SK-MEL-5 (cell line): ENCODE results near the gene OLFML1. TPM values are rescaled to one million over a fixed set of nuclear protein-coding genes. Genes with fewer than 3 reads are reported as not detected.

Experiments used
- DNase-seq: peaks from one replicate; pipeline ENCODE4 v3.0.0-alpha.2; 2016; ENCODE audit warnings: low read depth, low spot score
- in situ Hi-C: cut with HindIII; loops from 2 replicates; pipeline ENCODE4 v1.10.0; 2016; ENCODE audit warnings: low sequenced_read_pairs, high pct_unique_total_duplicates, low pct_unique_long_range_greater_than_20kb
- total RNA-seq: library from RNA; depleted of rRNA; stranded (reverse); fragments of >200 nt; shearing (Covaris generic); gene quantifications from 2 replicates; pipeline ENCODE4 v1.2.3, GENCODE V29; 2014; rRNA removed

The OLFML1 gene
- total RNA-seq, 1 experiment from 2014 or later: not detected

DNA sequence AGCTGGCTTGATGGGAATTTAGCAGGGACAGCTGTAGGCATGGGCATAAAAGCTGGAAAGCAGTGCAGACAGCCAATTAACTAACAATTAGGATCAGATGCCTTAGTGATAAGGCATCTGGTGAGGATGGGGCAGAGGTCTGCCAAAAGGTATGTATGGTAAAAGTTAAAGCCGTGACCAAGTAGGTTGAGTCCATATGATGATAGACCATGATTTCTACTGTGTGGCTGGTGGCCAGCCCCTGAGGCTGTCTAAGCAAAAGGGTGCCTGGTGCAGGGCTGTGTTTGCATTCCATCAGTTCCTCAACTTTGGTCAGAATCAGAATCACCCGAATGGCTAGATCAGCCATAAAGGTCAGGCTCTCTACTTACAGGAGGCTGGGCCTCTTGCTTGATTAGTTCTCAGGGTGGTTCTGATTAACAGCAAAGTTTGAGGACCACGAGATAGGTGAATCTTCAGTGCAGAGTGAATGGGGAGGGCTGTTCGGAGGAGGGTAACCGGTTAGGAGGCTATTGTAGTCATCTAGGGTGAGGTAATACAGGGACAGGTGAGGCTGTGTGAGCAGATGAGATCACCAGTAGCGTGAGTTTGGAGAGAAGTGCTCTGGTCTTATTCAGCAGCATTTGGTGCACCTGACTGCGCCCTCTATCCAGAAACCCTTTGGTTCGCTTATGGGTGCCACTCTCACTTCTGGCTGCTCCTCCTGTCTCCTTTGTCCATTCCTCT, 55.7 kb downstream of the OLFML1 start:
- in situ Hi-C loops: no loop called here

GRCh38 chr11:7543302-7543701, 58.0 kb downstream of the OLFML1 start:
- DNase-seq: no peak
- in situ Hi-C loops: no loop called here

More for the DNA sequence above, 55.7 kb downstream of the OLFML1 start:
- DNase-seq: no peak

DNA sequence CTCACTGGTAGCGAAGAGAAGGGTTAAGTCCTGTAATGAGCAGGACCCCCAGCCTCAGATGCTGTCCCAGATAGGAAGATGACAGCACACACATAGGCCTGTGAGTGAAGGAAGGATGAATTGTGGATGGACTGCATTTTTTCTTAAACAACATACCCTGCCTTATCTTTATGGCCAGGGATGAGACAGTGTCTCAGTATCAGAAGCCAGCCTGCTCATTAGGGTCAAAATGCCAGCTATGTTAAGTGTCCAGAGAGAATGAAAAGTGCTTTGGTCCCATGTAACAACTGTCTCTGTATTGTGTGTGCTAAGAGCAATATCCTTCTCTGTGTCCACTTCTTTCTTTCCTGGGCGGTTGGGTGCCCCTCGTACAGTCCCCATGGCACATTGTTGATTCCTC, 58.7 kb downstream of the OLFML1 start:
- DNase-seq: no peak
- in situ Hi-C loops: no loop called here

DNA sequence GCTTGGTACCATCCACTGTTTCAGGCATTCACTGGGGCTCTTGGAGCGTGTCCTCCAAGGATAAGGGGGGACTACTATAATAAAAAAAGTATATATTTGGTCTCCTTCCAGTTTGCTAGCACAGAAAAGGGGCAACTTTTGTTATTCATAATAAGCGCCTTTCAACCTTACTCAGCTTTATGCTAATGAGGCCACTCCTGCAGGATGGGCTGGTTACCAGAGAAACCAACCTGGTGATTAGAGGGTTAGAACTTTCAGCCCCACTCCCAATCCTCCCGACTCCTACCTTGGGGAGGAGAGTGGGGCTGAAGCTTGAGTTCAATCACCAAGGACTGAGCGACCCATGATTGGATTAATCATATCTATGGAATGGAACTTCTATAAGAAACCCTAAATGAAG, 60.3 kb downstream of the OLFML1 start:
- no peak for DNase-seq
- in situ Hi-C loops: no loop called here

DNA sequence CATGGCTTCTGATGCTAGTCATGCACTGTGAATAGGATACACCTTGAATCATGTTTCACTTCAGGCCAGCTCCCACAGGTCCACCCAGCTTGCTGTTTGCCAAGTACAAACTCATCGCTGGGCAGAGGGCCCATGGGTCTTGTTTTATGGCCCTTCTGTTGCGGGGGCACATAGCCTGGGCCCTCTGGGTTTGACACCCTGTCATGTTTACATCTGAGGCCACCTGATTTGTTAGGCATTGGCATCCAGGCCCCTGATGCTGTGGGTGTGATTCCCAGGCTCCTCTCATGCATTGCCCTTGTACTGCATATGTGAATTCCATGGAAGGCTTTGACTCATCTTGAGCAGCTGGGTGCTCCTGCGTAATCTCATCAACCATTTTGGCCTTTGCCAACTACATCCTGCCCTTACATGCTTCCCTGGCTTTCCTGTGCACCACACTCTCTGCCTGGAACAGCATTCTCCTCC, 61.1 kb downstream of the OLFML1 start:
- in situ Hi-C loops: no loop called here
- no peak for DNase-seq

GRCh38 chr11:7547687-7548086, 62.4 kb downstream of the OLFML1 start:
- in situ Hi-C loops: no loop called here
- DNase-seq: no peak

GRCh38 chr11:7548659-7549274, 63.5 kb downstream of the OLFML1 start:
- peak; percentile 57 for DNase-seq
- in situ Hi-C loops: no loop called here

- in situ Hi-C loops: no loop called here
- DNase-seq: no peak
Observed at GRCh38 chr11:7549681-7550080, 64.4 kb downstream of the OLFML1 start.

GRCh38 chr11:7551571-7551970, 66.3 kb downstream of the OLFML1 start:
- in situ Hi-C loops: no loop called here
- peak; percentile 69 for DNase-seq

DNA sequence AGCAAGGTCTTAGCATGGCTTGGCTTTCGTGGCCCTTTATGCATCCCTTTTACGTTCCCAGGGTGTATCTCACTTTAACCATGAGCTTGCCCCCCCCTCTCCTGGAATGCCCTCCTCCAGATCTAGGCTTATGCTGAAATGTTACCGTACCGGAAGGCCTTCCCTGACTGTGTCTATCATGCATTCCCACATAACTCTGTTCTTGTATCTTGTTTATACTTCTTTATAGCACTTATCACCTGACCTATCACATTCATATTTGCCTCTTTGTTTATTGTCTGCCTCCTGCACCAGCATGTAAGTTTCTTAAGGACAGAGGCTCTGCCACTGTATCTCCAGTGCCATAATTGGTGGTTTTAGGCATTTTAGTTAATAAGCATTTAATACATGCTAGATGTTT, 67.4 kb downstream of the OLFML1 start:
- DNase-seq: peak; percentile 88
- in situ Hi-C loops: no loop called here

DNA sequence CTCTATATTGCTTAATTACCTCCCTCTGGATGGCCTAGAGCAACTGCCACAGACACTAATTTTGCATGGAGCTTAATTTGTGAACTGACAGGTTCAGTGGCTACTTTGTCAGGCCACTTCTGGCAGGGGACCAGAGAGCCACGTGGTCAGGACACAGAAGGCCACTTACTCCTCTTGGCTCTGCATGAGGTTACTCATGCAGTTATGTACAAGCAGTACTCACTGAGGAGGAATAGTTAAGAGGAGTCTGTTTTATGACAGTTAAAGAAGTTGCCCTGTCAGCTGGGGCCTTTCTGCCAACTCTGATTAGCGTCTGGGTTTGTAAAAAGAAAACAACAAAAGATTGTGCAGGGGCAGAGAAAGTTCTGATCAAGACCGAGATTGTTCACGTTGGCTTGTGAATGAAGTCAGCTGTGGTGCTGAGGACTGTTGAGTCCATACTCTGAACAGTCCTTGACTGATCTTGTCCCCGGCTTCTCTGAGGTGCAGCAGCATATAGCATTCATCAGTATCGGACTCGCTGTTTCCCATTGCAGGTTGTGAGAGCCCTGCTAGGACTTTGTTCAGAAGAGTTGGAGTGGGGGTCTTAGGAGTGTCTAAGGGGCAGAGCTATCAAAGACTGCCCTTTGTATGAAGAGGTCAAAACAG, 69.9 kb downstream of the OLFML1 start:
- in situ Hi-C loops: no loop called here
- peak; percentile 34 for DNase-seq

DNA sequence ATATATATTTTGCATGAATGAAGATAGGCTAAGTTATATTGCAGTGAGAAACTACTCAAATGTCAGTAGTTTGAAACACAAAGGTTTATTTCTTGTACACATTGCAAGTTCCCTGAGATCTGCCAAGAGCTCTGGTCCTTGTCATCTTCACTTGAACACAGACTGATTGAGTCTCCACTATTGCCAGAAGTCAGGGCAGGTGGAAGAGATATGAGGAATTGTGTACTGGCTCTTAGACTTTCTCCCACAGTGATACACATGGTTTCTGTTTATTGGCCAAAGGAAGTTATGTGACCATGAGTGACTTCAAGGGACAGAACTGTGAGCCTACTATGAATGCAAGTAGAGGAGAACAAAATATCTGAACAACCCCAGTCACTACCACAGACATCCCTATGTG, 72.7 kb downstream of the OLFML1 start:
- in situ Hi-C loops: no loop called here
- DNase-seq: no peak

DNA sequence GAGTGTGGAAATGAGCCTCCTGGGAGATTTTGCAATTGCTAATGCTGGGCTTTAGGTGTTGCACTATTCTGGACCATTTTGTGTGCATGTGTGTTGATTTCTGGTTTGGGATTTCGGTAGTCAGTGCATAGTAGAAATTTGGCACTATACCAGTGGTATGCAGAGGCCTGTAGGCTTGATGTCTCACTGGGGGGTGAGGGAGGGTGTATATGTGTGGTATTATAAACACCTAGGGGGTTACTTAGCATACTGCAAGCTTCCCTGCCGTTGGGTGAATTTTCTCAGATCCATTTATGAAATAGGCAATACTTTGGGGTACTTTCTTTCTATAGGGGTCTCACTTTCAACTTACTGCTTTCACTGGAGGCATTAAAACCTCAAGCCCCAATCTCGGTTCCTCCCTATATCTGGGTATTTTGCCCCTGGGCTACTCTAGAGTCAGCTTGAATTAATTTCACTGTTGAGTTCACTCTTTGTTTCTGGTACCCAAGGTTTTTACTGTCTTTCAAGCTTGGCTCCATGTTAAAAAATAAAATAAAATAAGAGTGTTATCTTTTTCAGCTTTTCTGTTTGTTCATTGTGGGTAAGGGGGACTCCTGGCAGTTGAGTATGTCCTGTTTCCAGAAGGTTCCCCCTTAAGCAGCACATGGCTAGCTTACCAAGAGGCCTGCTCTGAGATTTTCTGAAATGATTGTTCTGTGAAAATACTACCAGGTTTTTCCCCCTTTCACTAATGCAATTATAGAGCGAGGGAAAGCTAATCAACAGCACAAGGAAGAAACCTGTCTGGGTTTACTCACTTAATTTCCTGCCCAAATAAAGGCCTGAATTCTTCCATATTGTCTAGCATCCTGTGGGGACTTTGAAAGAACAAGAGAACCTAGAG, 74.3 kb downstream of the OLFML1 start:
- no peak for DNase-seq
- in situ Hi-C loops: no loop called here

Other genes starting within 250 kb of the OLFML1 start
- 0.11 TPM in 1 of 2 replicates, not detected in the other for gene SYT9, start 233.6 kb upstream of the OLFML1 start, total RNA-seq
- gene PPFIBP2, start 28.5 kb downstream of the OLFML1 start, total RNA-seq: 23.6 and 27.6 TPM in 2 replicates
- gene CYB5R2, start 188.0 kb downstream of the OLFML1 start, total RNA-seq: 33.3 and 34.8 TPM in 2 replicates
- not detected in 2 replicates for gene OVCH2, start 221.0 kb downstream of the OLFML1 start, total RNA-seq